IPS DF 6.9 (cell line): Measurements from ENCODE around the gene CEMIP2.

Experiments
- DNase-seq: peaks from one replicate; pipeline ENCODE4 v3.0.0-alpha.2; 2013; ENCODE audit warnings: low read depth, low spot score
- H3K27ac ChIP-seq: one replicate; pipeline ENCODE4 v1.5.1; 2013; ENCODE audit warnings: low read length, control low read depth
- H3K27me3 ChIP-seq: 2 replicates; pipeline ENCODE4 v1.6.1; 2013; ENCODE audit warnings: mild to moderate bottlenecking, low read length; ENCODE audit not compliant: control insufficient read depth, insufficient read depth
- H3K36me3 ChIP-seq: 2 replicates; pipeline ENCODE4 v1.6.1; 2013; ENCODE audit warnings: low read length; ENCODE audit not compliant: control insufficient read depth, insufficient read depth
- H3K4me1 ChIP-seq: 2 replicates; pipeline ENCODE4 v1.6.1; 2013; ENCODE audit warnings: low read length; ENCODE audit not compliant: control insufficient read depth, insufficient read depth
- H3K4me3 ChIP-seq: 2 replicates; pipeline ENCODE4 v1.5.1; 2013; ENCODE audit warnings: mild to moderate bottlenecking, low read length
- H3K9me3 ChIP-seq: 2 replicates; pipeline ENCODE4 v1.6.1; 2013; ENCODE audit warnings: low read length, inconsistent platforms; ENCODE audit not compliant: control insufficient read depth, insufficient read depth
- WGBS: extraction: QIAGEN DNeasy Blood & Tissue Kit; methylation state at CpG from one replicate; pipeline ENCODE4 v1.1.7; 2013; ENCODE audit warnings: mixed read lengths, missing lambda C conversion rate; ENCODE audit not compliant: insufficient read length, insufficient coverage; 5-methylcytosine and 5-hydroxymethylcytosine counted together

Gene CEMIP2

DNA sequence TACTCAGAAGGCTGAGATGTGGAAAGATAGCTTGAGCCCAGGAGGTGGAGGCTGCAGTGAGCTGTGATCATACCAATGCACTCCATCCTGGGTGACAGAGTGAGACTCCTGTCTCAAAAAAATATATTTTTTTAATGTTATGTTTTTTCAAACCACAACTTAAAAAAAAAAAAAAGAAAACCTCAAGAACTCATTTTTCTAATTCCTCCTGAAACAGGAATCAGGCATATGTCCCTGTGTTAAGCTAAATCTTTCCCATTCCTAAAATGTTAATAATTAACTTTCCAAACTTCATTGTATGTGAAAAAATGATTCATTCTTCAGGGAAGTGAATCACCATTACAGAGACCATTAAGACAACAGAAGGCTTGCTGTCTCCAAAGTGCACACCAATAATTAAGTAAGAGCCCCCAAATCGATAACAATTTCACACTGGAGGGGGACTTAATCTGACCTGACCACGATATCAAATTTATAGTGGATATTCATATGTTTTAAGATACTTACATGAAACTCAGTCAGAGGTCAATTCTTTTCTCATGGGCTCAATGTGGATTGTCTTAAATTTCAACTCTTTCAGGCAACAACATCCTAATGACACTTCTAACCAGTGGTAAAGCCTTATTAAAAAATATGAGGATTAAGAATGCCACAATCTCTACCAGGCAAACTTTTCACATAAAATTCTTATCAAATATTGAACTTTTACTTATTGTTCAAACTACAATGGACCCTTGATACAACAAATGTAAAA is 5.2 kb downstream of the CEMIP2 start:
- H3K4me3 ChIP-seq = no peak overlapping the region

DNA sequence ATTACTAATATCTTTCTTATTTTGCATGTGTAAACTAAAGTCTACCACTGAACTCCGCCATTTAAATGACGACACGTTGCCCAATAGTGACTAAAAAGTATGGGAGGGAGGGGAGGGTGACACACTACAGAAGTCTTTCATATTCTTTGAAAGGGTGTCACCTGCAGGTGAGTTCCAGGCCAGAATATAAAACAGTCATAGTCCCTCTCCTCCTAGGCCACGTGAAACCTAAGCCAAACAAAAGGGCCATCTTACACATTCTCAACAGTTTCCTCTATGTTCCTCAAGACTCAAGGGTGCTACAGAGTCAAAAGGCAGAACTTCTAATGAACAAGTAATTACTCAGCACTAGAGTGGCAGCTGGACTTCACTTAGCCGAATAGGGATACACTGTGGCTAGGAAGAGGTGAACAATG is 6.4 kb downstream of the CEMIP2 start:
- H3K4me3 ChIP-seq = no peak overlapping the region
- H3K4me1 ChIP-seq = peaks cover 5% of the 10 kb centered on the region; the same call in 1 of the 2 replicates
- no CpG with 5 or more reads among the region's 5 CpGs for WGBS

More for the DNA sequence above, 5.2 kb downstream of the CEMIP2 start:
- H3K36me3 ChIP-seq = no peaks in the 10 kb centered on the region
- no CpG with 5 or more reads among the region's 2 CpGs for WGBS
- peaks cover 5% of the 10 kb centered on the region; the same call in 1 of the 2 replicates for H3K4me1 ChIP-seq
- no peaks in the 10 kb centered on the region for H3K9me3 ChIP-seq
- DNase-seq = no peak
- no peaks in the 10 kb centered on the region for H3K27me3 ChIP-seq
- no peak overlapping the region for H3K27ac ChIP-seq

DNA sequence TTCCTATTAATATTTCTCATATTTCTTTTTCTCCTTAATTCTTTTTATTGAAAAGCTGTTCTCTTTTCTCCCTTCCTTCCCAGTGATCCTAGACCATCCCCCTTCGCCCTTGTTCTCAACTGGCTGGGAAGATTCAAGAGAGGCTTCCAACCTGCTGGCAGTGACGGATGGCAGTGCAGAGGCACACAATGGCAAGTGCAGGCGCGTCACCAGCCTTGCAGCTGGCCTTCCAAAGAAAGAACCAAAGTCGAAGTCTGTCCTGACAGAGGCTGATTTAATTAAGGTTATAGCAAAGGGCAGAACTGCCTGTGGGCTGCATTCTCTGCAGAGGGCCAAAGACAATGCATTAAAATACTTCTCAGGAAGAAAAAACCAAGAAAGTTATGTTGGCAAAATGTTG is 7.4 kb downstream of the CEMIP2 start:
- Histone ChIP-seq H3K4me3 (no peak overlapping the region), H3K9me3 (no peaks in the 10 kb centered on the region), H3K4me1 (peaks cover 5% of the 10 kb centered on the region; the same call in 1 of the 2 replicates), H3K27ac (no peak overlapping the region), H3K27me3 (no peaks in the 10 kb centered on the region), H3K36me3 (no peaks in the 10 kb centered on the region)
- no peak for DNase-seq
- no CpG with 5 or more reads among the region's 5 CpGs for WGBS

More for the DNA sequence above, 6.4 kb downstream of the CEMIP2 start:
- H3K27ac ChIP-seq = no peak overlapping the region
- H3K36me3 ChIP-seq = no peaks in the 10 kb centered on the region
- DNase-seq = no peak
- H3K9me3 ChIP-seq = no peaks in the 10 kb centered on the region
- H3K27me3 ChIP-seq = no peaks in the 10 kb centered on the region

DNA sequence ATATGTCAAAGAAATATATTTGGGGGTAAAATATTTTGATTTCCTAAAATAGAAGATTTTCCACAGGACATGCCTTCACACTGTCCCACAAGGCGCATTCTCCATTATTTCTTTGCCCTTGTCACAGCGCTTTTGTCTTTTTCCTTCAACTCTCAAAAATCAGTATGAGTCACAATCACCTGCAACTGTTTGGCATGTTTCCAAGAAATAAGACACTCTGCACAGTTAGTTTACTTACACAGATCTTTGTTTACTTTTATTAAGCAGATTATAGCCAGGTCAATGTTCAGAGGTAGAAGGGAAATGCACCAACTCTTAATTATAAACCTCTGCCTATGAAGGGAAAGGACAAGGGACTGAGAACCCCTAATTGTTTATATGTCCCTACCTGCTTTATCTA is 9.5 kb downstream of the CEMIP2 start:
- no peak overlapping the region for H3K27ac ChIP-seq
- no peaks in the 10 kb centered on the region for H3K27me3 ChIP-seq
- no peak overlapping the region for H3K4me3 ChIP-seq
- H3K4me1 ChIP-seq = peaks cover 5% of the 10 kb centered on the region
- no CpG with 5 or more reads among the region's 2 CpGs for WGBS
- no peaks in the 10 kb centered on the region for H3K36me3 ChIP-seq
- H3K9me3 ChIP-seq = no peaks in the 10 kb centered on the region
- no peak for DNase-seq

DNA sequence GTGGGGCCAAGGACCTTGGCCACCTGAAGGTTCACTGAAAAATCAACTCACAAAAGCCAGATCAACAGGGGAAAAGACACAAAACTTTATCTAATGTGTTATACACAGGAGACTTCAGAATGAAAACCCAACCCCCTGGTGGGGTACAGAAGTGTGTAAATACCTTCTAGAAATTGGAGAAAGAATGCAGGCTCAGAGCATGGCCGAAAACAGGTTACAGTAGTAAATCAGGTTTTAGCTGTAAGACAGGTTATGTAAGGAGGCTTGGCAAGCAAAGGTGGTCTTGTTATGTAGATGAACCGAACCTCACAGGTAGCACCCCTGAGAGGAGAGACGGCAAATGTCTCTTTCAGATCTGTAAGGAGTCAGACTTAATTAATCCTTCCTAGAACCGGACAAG is 10.0 kb downstream of the CEMIP2 start:
- Histone ChIP-seq H3K4me1 (peaks cover 5% of the 10 kb centered on the region), H3K36me3 (no peaks in the 10 kb centered on the region), H3K4me3 (no peak overlapping the region), H3K27me3 (no peaks in the 10 kb centered on the region), H3K9me3 (no peaks in the 10 kb centered on the region), H3K27ac (no peak overlapping the region)
- no CpG with 5 or more reads among the region's 4 CpGs for WGBS
- DNase-seq = no peak

DNA sequence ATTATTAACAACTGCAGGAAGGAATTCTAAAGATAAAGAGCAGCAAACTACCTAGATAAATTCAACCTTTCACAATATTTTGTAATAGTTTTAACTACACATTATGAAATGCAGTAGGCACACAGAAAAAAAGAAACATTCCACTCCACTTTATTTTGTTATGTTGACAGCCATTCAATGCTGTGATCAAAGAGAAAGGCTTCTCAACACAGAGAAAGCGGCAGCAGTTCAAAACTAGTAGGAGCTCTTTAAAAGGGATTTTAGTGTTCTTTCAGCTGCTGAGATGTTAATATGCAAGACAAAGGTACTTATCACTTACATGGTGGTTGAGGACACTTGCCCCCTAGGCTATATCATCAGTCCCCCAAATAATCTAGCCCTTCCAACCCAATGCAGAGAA is 11.6 kb downstream of the CEMIP2 start:
- no CpG with 5 or more reads among the region's 1 CpG for WGBS
- H3K4me1 ChIP-seq = peaks cover 2% of the 10 kb centered on the region
- H3K4me3 ChIP-seq = no peak overlapping the region
- DNase-seq = no peak
- no peak overlapping the region for H3K27ac ChIP-seq
- H3K36me3 ChIP-seq = no peaks in the 10 kb centered on the region
- no peaks in the 10 kb centered on the region for H3K9me3 ChIP-seq
- no peaks in the 10 kb centered on the region for H3K27me3 ChIP-seq

DNA sequence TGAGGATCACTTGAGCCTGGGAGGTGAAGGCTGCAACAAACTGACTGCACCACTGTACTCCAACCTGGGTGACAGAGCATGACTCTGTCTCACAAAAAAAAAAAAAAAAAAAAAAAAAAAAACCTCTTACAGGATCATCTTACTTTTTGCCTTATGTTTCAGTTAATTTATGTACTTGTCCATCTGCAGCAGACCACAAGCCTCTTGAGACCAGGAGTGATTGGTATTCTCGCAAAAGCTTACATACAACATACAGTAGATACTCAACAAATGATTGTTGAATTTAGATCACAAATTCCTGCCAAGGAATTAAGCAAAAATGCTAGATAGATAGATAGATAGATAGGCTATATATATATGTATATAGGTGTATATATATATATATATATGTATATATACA is 12.4 kb downstream of the CEMIP2 start:
- Histone ChIP-seq H3K36me3 (no peaks in the 10 kb centered on the region), H3K27me3 (no peaks in the 10 kb centered on the region), H3K27ac (no peak overlapping the region), H3K4me3 (no peak overlapping the region), H3K4me1 (peaks cover 3% of the 10 kb centered on the region), H3K9me3 (no peaks in the 10 kb centered on the region)
- WGBS = no CpG with 5 or more reads among the region's 1 CpG
- DNase-seq = no peak

DNA sequence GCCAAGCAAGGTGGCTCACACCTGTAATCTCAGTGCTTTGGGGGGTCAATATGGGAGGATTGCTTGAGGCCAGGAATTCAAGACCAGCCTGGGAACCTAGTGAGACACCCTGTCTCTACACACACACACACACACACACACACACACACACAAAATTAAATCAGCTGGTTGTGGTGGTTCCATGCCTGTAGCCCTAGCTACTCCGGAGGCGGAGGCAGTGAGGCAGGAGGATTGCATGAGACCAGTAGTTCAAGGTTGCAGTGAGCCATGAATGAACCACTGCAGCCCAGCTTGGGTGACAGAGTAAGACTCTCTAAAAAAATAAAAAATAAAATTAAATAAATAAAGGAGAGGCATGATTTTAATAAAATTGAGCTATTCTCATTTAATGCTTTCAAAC is 13.1 kb downstream of the CEMIP2 start:
- WGBS = no CpG with 5 or more reads among the region's 2 CpGs
- H3K36me3 ChIP-seq = no peaks in the 10 kb centered on the region
- H3K9me3 ChIP-seq = no peaks in the 10 kb centered on the region
- no peak overlapping the region for H3K27ac ChIP-seq
- H3K27me3 ChIP-seq = no peaks in the 10 kb centered on the region
- H3K4me1 ChIP-seq = peaks cover 3% of the 10 kb centered on the region
- H3K4me3 ChIP-seq = no peak overlapping the region
- no peak for DNase-seq

DNA sequence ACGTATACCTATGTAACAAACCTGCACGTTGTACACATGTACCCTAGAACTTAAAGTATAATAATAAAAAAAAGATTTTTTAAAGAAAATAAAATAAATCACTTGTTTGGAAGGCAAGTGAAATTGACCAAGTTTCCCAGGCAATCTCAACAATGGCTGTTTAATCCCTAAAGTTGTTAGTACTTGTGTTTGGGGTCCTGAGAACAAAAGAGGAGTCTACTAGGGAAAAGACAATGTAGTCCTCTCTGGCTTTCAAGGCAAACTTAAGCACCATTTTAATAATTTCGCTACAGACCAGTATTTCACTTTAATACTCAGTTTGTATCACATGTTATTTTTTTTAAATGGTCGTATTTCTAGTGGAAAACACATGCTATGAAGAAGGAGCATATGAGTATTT is 14.2 kb downstream of the CEMIP2 start:
- Histone ChIP-seq H3K4me1 (peaks cover 3% of the 10 kb centered on the region), H3K36me3 (no peaks in the 10 kb centered on the region; the same call in 1 of the 2 replicates), H3K27ac (no peak overlapping the region), H3K27me3 (no peaks in the 10 kb centered on the region), H3K4me3 (no peak overlapping the region), H3K9me3 (no peaks in the 10 kb centered on the region)
- WGBS = no CpG with 5 or more reads among the region's 4 CpGs
- no peak for DNase-seq

DNA sequence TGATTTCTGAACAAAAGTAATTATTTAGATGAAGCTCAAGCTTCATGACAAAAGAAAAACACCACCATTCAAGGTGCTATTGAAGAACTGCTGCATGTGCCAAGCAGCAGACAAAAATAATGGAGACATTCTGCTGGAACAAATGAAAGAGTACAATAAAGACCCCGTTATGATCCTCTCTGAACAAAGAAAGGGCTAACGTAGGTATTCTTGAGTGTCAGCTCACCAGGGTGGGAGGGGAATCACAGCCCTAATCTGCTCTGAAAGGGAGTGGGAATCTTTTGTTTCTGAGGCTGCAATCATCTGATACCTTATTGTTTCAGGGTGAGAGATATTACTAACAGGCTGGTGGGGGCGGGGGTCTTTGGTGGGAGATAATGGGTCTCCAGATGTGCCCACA is 15.4 kb downstream of the CEMIP2 start:
- WGBS = no CpG with 5 or more reads among the region's 3 CpGs
- Histone ChIP-seq H3K4me3 (no peak overlapping the region), H3K27ac (no peak overlapping the region), H3K9me3 (no peaks in the 10 kb centered on the region), H3K27me3 (no peaks in the 10 kb centered on the region), H3K4me1 (peaks cover 3% of the 10 kb centered on the region), H3K36me3 (no peaks in the 10 kb centered on the region; the same call in 1 of the 2 replicates)
- DNase-seq = no peak

DNA sequence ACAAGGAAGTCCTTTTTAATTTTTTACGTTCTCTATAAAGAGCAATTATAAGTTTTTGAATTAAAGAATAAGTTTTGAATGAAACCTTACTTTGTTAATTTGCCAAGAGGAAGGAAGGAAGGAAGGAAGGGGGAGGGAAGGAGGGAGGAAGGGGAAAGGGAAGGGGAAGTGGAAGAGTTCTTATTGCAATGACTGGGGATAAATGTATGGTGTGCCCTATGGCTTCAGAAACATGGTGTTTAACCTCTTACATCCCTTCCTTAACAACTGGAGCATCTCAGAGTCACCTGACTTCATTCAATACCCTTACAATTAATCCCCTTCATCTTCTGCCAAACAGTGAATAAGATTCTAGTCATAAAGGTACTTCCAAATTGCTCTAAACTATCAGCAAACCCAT is 16.0 kb downstream of the CEMIP2 start:
- Histone ChIP-seq H3K9me3 (no peaks in the 10 kb centered on the region), H3K4me3 (no peak overlapping the region), H3K4me1 (peaks cover 3% of the 10 kb centered on the region), H3K27ac (no peak overlapping the region), H3K27me3 (no peaks in the 10 kb centered on the region), H3K36me3 (no peaks in the 10 kb centered on the region; the same call in 1 of the 2 replicates)
- DNase-seq = no peak
- no CpG with 5 or more reads among the region's 1 CpG for WGBS
